ENCODE data around the gene PHKA2. TPM values are rescaled to one million over a fixed set of nuclear protein-coding genes. Genes with fewer than 3 reads are reported as not detected.
"Not testable (repeated sequence)": the region's sequence is repeated elsewhere in the genome, so short reads cannot be mapped to it uniquely, and the experiment has no call there.

The PHKA2 gene
- total RNA-seq, 3 donors from 2014 or later, result 23.5 to 41.8 (median 33.6) TPM

DNA sequence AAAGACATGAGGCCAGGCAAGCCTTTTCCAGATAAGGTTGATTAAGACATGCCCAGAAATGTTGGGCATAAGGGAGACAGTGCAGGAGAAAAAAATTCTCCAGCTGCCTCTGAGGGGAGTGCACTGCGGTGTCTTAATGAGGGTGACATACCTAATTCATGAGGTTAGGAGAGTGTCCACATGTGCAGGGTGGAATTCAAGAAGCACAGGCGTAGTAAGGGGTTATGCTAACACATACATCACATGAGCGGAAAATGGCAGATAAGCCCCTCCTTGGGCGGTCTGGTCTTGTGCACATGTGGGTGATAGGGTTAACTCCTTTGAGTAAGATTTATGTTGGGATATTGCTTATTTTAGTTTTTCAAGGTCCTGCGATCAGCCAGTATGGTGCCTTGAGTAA is 122.4 kb downstream of the PHKA2 start:
- DNase-seq (no peak), ATAC-seq (no peak)
- intact Hi-C loops (cut with DNase I, micrococcal nuclease), result no loop called here
- Histone ChIP-seq H3K4me1 (ENCODE audit: low read depth) (no peaks in the 10 kb centered on the region), H3K36me3 (ENCODE audit: low read depth) (no peaks in the 10 kb centered on the region), H3K9me3 (no peaks in the 10 kb centered on the region), H3K4me3 (no peak overlapping the region)
- TF ChIP-seq CTCF (IDR thresholded peaks at IDR 0.05), result no peak

- Histone ChIP-seq H3K4me1 (ENCODE audit: low read depth) (no peaks in the 10 kb centered on the region), H3K36me3 (ENCODE audit: low read depth) (no peaks in the 10 kb centered on the region), H3K4me3 (no peak overlapping the region), H3K9me3 (no peaks in the 10 kb centered on the region)
- DNase-seq (no peak), ATAC-seq (no peak)
- TF ChIP-seq CTCF (IDR thresholded peaks at IDR 0.05), result no peak
- intact Hi-C loops (cut with DNase I, micrococcal nuclease), result no loop called here
These were observed 127.3 kb downstream of the PHKA2 start for GRCh38 chrX:18856645-18856997.

DNA sequence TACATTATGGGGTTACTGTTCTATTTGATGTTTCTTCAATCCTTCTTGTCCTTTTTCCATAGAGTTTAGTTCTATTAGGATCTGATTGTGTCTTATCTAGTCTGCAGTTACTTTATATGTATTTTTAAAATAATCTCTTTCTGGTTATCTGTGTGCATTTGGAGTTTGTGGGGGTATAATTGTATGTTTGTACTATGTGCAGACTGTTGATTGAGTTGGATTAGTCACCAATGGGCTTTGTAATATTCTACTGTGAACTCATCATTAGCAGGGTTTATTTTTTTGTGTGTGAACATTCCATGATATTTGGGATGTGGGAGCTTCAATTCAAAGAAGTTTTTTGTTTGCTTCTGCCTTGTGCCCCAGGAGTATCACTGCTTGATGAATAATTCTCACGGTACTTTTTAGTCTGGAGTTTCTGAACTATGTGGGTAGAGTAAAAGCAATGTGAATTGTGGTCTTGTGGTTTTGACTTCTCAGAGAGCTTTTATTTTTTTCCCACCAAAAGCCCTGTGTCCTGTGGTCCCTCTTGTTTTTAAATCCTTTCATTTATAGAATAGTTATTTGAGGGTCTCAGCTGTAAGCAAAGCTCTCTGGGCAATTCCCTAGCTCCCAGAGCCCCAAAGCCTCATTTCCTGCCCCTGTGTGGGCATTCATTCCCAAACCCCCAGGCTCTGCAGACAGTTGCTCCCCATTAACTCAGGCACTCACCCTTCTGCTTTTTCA is 127.8 kb downstream of the PHKA2 start:
- Histone ChIP-seq H3K9me3 (no peaks in the 10 kb centered on the region), H3K36me3 (ENCODE audit: low read depth) (no peaks in the 10 kb centered on the region), H3K4me1 (ENCODE audit: low read depth) (no peaks in the 10 kb centered on the region), H3K4me3 (no peak overlapping the region)
- intact Hi-C loops (cut with DNase I, micrococcal nuclease), result no loop called here
- ATAC-seq (no peak), DNase-seq (no peak)
- TF ChIP-seq CTCF (IDR thresholded peaks at IDR 0.05), result no peak

- H3K36me3 ChIP-seq (ENCODE audit: low read depth); intact Hi-C loops (cut with DNase I, micrococcal nuclease); H3K4me1 ChIP-seq (ENCODE audit: low read depth); ATAC-seq; H3K9me3 ChIP-seq; DNase-seq; H3K4me3 ChIP-seq: not testable (repeated sequence)
These were observed 136.0 kb downstream of the PHKA2 start for GRCh38 chrX:18847901-18848300.

Other genes with a start within 250 kb of the PHKA2 start
- 1 to 10 TPM in 1 of 3 donors, under 1 TPM in 2; 0.38 to 1.3 (median 0.39) TPM for gene ADGRG2, start 138.4 kb upstream of the PHKA2 start, total RNA-seq

Data from mucosa of descending colon (tissue), 3 donors.